Adipocyte (in vitro differentiated cells): ENCODE results near the gene NTNG2.

Experiments used
- DNase-seq: peaks from one replicate; pipeline ENCODE4 v3.0.0-alpha.2; 2015; ENCODE audit warnings: low read depth
- H3K27me3 ChIP-seq: replicated peaks from 2 replicates; pipeline ENCODE4 v1.7.0; 2013; ENCODE audit warnings: mild to moderate bottlenecking, low read length, moderate library complexity; ENCODE audit not compliant: control insufficient read depth, insufficient read depth
- H3K36me3 ChIP-seq: 2 replicates; pipeline ENCODE4 v1.7.0; 2013; ENCODE audit warnings: low read length, mild to moderate bottlenecking, moderate library complexity; ENCODE audit not compliant: control insufficient read depth, insufficient read depth, severe bottlenecking
- H3K4me1 ChIP-seq: 2 replicates; pipeline ENCODE4 v1.7.0; 2013; ENCODE audit warnings: mild to moderate bottlenecking, low read length, moderate library complexity; ENCODE audit not compliant: control insufficient read depth, insufficient read depth
- H3K4me3 ChIP-seq: 2 replicates; pipeline ENCODE4 v1.7.0; 2013; ENCODE audit warnings: mild to moderate bottlenecking, low read length, moderate library complexity
- H3K9ac ChIP-seq: 2 replicates; pipeline ENCODE4 v1.7.0; 2013; ENCODE audit warnings: mild to moderate bottlenecking, low read length, moderate library complexity
- H3K9me3 ChIP-seq: 2 replicates; pipeline ENCODE4 v1.7.0; 2013; ENCODE audit warnings: mild to moderate bottlenecking, low read length, moderate library complexity; ENCODE audit not compliant: control insufficient read depth

NTNG2 gene

GRCh38 chr9:132176338-132176737 is 14.5 kb downstream of the NTNG2 start:
- peaks cover 51% of the 10 kb centered on the region for H3K27me3 ChIP-seq
- no peak overlapping the region for H3K9ac ChIP-seq
- peaks cover 4% of the 10 kb centered on the region for H3K9me3 ChIP-seq
- no peak for DNase-seq
- no peaks in the 10 kb centered on the region for H3K4me1 ChIP-seq
- no peaks in the 10 kb centered on the region for H3K36me3 ChIP-seq
- H3K4me3 ChIP-seq, result no peak overlapping the region

GRCh38 chr9:132181796-132182313 is 20.0 kb downstream of the NTNG2 start:
- Histone ChIP-seq H3K9ac (no peak overlapping the region), H3K4me3 (no peak overlapping the region), H3K4me1 (peaks cover 6% of the 10 kb centered on the region), H3K9me3 (peaks cover 4% of the 10 kb centered on the region), H3K36me3 (no peaks in the 10 kb centered on the region), H3K27me3 (peaks cover 61% of the 10 kb centered on the region)
- DNase-seq, result no peak

- DNase-seq, result no peak
- peaks cover 6% of the 10 kb centered on the region for H3K4me1 ChIP-seq
- no peak overlapping the region for H3K9ac ChIP-seq
- peaks cover 61% of the 10 kb centered on the region for H3K27me3 ChIP-seq
- no peaks in the 10 kb centered on the region for H3K36me3 ChIP-seq
- peaks cover under 1% of the 10 kb centered on the region for H3K9me3 ChIP-seq
- no peak overlapping the region for H3K4me3 ChIP-seq
These were observed 20.6 kb downstream of the NTNG2 start for GRCh38 chr9:132182314-132183091.

- Histone ChIP-seq H3K4me1 (peaks cover 6% of the 10 kb centered on the region), H3K4me3 (no peak overlapping the region), H3K27me3 (peaks cover 67% of the 10 kb centered on the region), H3K36me3 (no peaks in the 10 kb centered on the region), H3K9ac (no peak overlapping the region), H3K9me3 (no peaks in the 10 kb centered on the region)
- DNase-seq, result no peak
These were observed 21.3 kb downstream of the NTNG2 start for GRCh38 chr9:132183134-132183533.

GRCh38 chr9:132183715-132184114 is 21.9 kb downstream of the NTNG2 start:
- H3K9ac ChIP-seq, result no peak overlapping the region
- no peaks in the 10 kb centered on the region for H3K36me3 ChIP-seq
- peaks cover 73% of the 10 kb centered on the region for H3K27me3 ChIP-seq
- H3K9me3 ChIP-seq, result no peaks in the 10 kb centered on the region
- H3K4me3 ChIP-seq, result no peak overlapping the region
- H3K4me1 ChIP-seq, result peaks cover 6% of the 10 kb centered on the region
- DNase-seq, result no peak

GRCh38 chr9:132184124-132184523 is 22.3 kb downstream of the NTNG2 start:
- no peak for DNase-seq
- peaks cover 6% of the 10 kb centered on the region for H3K4me1 ChIP-seq
- peaks cover 74% of the 10 kb centered on the region for H3K27me3 ChIP-seq
- no peak overlapping the region for H3K4me3 ChIP-seq
- H3K9me3 ChIP-seq, result no peaks in the 10 kb centered on the region
- no peak overlapping the region for H3K9ac ChIP-seq
- no peaks in the 10 kb centered on the region for H3K36me3 ChIP-seq

GRCh38 chr9:132185073-132186009 is 23.5 kb downstream of the NTNG2 start:
- DNase-seq, result no peak
- Histone ChIP-seq H3K9me3 (no peaks in the 10 kb centered on the region), H3K27me3 (peaks cover 66% of the 10 kb centered on the region), H3K9ac (no peak overlapping the region), H3K4me1 (peaks cover 6% of the 10 kb centered on the region), H3K4me3 (no peak overlapping the region), H3K36me3 (no peaks in the 10 kb centered on the region)

GRCh38 chr9:132187121-132187620 is 25.3 kb downstream of the NTNG2 start:
- no peak for DNase-seq
- Histone ChIP-seq H3K9me3 (no peaks in the 10 kb centered on the region), H3K4me1 (peaks cover 3% of the 10 kb centered on the region), H3K4me3 (no peak overlapping the region), H3K27me3 (peaks cover 62% of the 10 kb centered on the region), H3K9ac (no peak overlapping the region), H3K36me3 (no peaks in the 10 kb centered on the region)

GRCh38 chr9:132190966-132191365 is 29.1 kb downstream of the NTNG2 start:
- DNase-seq, result no peak
- H3K36me3 ChIP-seq, result no peaks in the 10 kb centered on the region
- no peak overlapping the region for H3K4me3 ChIP-seq
- peaks cover 67% of the 10 kb centered on the region for H3K27me3 ChIP-seq
- no peak overlapping the region for H3K9ac ChIP-seq
- no peaks in the 10 kb centered on the region for H3K9me3 ChIP-seq
- no peaks in the 10 kb centered on the region for H3K4me1 ChIP-seq

- H3K4me3 ChIP-seq, result no peak overlapping the region
- no peaks in the 10 kb centered on the region for H3K36me3 ChIP-seq
- no peaks in the 10 kb centered on the region for H3K9me3 ChIP-seq
- H3K9ac ChIP-seq, result no peak overlapping the region
- no peaks in the 10 kb centered on the region for H3K4me1 ChIP-seq
- DNase-seq, result no peak
- H3K27me3 ChIP-seq, result peaks cover 50% of the 10 kb centered on the region
These were observed 30.9 kb downstream of the NTNG2 start for GRCh38 chr9:132192728-132193127.
